Stomach (tissue), 9 donors: Measurements from ENCODE around the gene OOSP3. TPM values are rescaled to one million over a fixed set of nuclear protein-coding genes. Genes with fewer than 3 reads are reported as not detected.

Experiments
- DNase-seq, 2 donors: peaks; one replicate each; pipeline versions ENCODE4 v3.0.0 to v3.0.0-alpha.2; 2013 to 2019
- H3K27ac ChIP-seq, 5 donors: fragments of 200-600 bp in 4 of 5; sonication (generic) in 4 of 5; one replicate each; pipeline ENCODE4 v1.5.1; 2013 to 2019; ENCODE audit warnings: mild to moderate bottlenecking in 1 of 5, moderate library complexity in 1 of 5
- H3K27me3 ChIP-seq, 3 donors: fragments of 200-600 bp; sonication (generic); one replicate each; pipeline ENCODE4 v1.5.1; 2017 to 2019; ENCODE audit warnings: mixed run types in 1 of 3
- H3K36me3 ChIP-seq, 4 donors: fragments of 200-600 bp; sonication (generic); 1 replicate in 3 of 4; 2 replicates in 1 of 4; pipeline ENCODE4 v1.5.1; 2016 to 2019
- H3K4me1 ChIP-seq, 4 donors: fragments of 200-600 bp; sonication (generic); one replicate each; pipeline ENCODE4 v1.5.1; 2016 to 2019
- H3K4me3 ChIP-seq, 4 donors: fragments of 200-600 bp; sonication (generic) in 3 of 4; one replicate each; pipeline ENCODE4 v1.5.1; 2016 to 2019; ENCODE audit warnings: mild to moderate bottlenecking in 1 of 4
- H3K9me3 ChIP-seq, 4 donors: fragments of 200-600 bp; sonication (generic); one replicate each; pipeline ENCODE4 v1.5.1; 2016 to 2019
- EP300 ChIP-seq: sonication (generic); formaldehyde crosslinking; IDR thresholded peaks from one replicate; pipeline ENCODE4 v1.6.1; 2017; ENCODE audit warnings: antibody characterized with exemption
- POLR2A ChIP-seq, 4 donors: fragments of 450-650 bp; IDR thresholded peaks; one replicate each; pipeline ENCODE4 v1.6.1; 2016; ENCODE audit warnings: antibody characterized with exemption in 4 of 4, control low read depth in 2 of 4, mild to moderate bottlenecking in 1 of 4, moderate library complexity in 1 of 4
- POLR2AphosphoS5 ChIP-seq, 3 donors: sonication (generic); formaldehyde crosslinking; IDR thresholded peaks; one replicate each; pipeline ENCODE4 v1.6.1; 2016; ENCODE audit warnings: antibody characterized with exemption in 3 of 3
- WGBS, 5 donors: extraction: QIAGEN DNeasy Blood & Tissue Kit in 3 of 5; methylation state at CpG; one replicate each; pipeline versions ENCODE4 v1.1.5 to v1.1.7; 2013 to 2018; 5-methylcytosine and 5-hydroxymethylcytosine counted together
- intact Hi-C: fragments of 100-400 bp; cut with DNase I; formaldehyde crosslinking; loops from one replicate; pipeline ENCODE4 v1.15.1; 2023; ENCODE audit warnings: low total_unique reads
- polyA plus RNA-seq, 3 donors: library from polyadenylated mRNA; stranded (reverse); fragments of 200-250 nt; gene quantifications; one replicate each; pipeline ENCODE4 v1.2.3, GENCODE V29; 2013
- total RNA-seq, 5 donors: library from RNA; depleted of rRNA; stranded (reverse); fragments of >200 nt; gene quantifications; one replicate each; pipeline versions ENCODE4 v1.1.0 to v1.2.3, GENCODE V29; 2014 to 2016
- TF ChIP-seq, protein P1 (sequence below), 7 experiments: fragments of 450-650 bp in 4 of 7; fragments of 200-600 bp in 3 of 7; sonication (generic) in 3 of 7; IDR thresholded peaks; one replicate each; pipeline ENCODE4 v1.5.1; 2016 to 2019; ENCODE audit warnings: antibody characterized with exemption in 7 of 7, control low read depth in 2 of 7, mild to moderate bottlenecking in 1 of 7
- donor health status: healthy with polysubstance abuse.
- donor health status: Bipolar disorder and iron deficiency.
- donor health status: healthy.

Gene OOSP3
- total and polyA plus RNA-seq, 8 donors, result not detected

DNA sequence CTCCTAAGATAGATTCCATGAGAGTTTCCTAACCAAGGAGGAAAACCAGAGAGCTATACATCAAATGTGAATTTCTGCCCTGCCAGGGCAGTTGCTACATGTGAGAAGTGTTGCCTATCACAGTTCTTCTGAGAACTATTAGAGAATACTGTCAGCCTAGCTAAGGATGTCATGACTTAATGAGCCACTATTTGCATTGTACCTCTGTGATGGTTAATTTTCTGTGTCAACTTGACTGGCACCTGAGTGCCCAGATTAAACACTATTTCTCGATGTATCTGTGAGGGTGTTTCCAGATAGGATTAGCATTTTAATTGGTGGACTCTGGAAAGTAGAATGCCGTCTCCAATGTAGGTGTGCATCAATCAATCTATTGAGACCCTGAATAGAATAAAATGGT, 10.6 kb upstream of the OOSP3 start:
- intact Hi-C loops, result no loop called here
- WGBS, 5 donors, result 66 to 77% (median 73%) methylated on average over 2 of the region's 2 CpGs
- H3K27ac ChIP-seq, result no peak overlapping the region
- H3K9me3 ChIP-seq, result no peaks in the 10 kb centered on the region
- TF ChIP-seq, protein P1, sequence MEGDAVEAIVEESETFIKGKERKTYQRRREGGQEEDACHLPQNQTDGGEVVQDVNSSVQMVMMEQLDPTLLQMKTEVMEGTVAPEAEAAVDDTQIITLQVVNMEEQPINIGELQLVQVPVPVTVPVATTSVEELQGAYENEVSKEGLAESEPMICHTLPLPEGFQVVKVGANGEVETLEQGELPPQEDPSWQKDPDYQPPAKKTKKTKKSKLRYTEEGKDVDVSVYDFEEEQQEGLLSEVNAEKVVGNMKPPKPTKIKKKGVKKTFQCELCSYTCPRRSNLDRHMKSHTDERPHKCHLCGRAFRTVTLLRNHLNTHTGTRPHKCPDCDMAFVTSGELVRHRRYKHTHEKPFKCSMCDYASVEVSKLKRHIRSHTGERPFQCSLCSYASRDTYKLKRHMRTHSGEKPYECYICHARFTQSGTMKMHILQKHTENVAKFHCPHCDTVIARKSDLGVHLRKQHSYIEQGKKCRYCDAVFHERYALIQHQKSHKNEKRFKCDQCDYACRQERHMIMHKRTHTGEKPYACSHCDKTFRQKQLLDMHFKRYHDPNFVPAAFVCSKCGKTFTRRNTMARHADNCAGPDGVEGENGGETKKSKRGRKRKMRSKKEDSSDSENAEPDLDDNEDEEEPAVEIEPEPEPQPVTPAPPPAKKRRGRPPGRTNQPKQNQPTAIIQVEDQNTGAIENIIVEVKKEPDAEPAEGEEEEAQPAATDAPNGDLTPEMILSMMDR (IDR thresholded peaks at IDR 0.05), result no peak
- no peak for TF ChIP-seq POLR2A (IDR thresholded peaks at IDR 0.05)
- no peak for TF ChIP-seq POLR2AphosphoS5 (IDR thresholded peaks at IDR 0.05)
- TF ChIP-seq EP300, result no peak
- peaks cover 0 to 22% (median 0%) of the 10 kb centered on the region in 4 donors for H3K4me1 ChIP-seq
- no peaks in the 10 kb centered on the region for H3K27me3 ChIP-seq
- no peak for DNase-seq
- no peaks in the 10 kb centered on the region for H3K36me3 ChIP-seq
- H3K4me3 ChIP-seq, result no peak overlapping the region

DNA sequence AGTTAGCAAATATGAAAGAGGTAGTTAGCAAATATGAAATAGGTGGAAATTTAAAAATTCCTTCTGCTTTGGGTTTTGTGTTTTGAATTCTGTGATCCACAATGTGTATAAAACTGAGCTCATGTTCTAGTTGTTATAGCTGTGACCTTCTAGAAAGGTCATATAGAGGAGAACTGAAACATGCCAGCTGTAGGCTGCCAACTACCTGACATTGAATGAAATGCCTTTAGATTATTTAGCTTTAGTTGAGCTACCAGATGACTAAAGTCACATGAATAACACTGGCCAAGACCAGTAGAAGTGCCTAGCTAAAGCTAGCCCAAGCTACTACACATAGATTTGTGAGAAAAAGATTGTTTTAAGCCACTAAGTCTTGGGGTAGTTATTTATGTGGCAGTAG, 6.5 kb upstream of the OOSP3 start:
- Histone ChIP-seq H3K4me3 (no peak overlapping the region), H3K27ac (no peak overlapping the region), H3K4me1 (no peaks in the 10 kb centered on the region), H3K27me3 (no peaks in the 10 kb centered on the region), H3K36me3 (no peaks in the 10 kb centered on the region), H3K9me3 (no peaks in the 10 kb centered on the region)
- no peak for DNase-seq
- TF ChIP-seq POLR2AphosphoS5 (IDR thresholded peaks at IDR 0.05) (no peak), EP300 (no peak), POLR2A (IDR thresholded peaks at IDR 0.05) (no peak)
- intact Hi-C loops, result no loop called here

DNA sequence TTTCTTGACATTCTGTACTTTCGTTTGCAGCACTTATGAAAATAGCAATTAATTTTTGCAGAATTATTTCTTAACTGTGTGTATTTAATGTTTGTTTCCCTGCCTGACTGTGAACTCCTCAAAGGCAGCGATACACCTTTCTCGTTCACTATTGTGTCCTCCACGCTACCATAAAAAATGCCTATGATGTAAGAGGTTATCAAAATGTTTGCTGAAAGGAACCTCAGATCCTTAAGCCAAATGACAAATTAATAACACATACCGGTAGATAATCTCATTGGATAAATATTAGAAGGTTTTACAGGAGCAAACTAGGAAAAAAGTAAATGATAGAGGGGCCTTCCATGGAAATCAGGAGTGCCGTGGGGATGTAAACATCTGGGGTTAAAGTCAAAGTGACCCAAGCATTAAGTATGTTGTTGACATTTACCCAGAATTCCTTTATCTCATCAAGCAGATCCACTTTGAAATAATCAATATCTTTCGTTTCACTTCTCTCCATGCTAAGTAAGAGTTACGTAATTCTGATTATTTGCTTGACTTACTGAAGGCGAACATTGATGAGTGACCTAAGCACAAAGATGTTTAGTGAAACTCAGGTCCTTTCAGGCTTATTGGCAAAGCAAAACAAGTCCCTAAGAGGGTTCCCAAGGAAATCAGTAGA, 2.6 kb upstream of the OOSP3 start:
- no peaks in the 10 kb centered on the region for H3K36me3 ChIP-seq
- H3K9me3 ChIP-seq, result no peaks in the 10 kb centered on the region
- intact Hi-C loops, result no loop called here
- H3K4me1 ChIP-seq, result no peaks in the 10 kb centered on the region
- H3K27ac ChIP-seq, result peak overlapping the region in 2 of 5 donors; percentile 12 to 41
- H3K27me3 ChIP-seq, result no peaks in the 10 kb centered on the region
- no peak for TF ChIP-seq EP300
- TF ChIP-seq POLR2AphosphoS5 (IDR thresholded peaks at IDR 0.05), result peak in 2 of 3 donors; percentile 45 to 57
- TF ChIP-seq POLR2A (IDR thresholded peaks at IDR 0.05), result no peak
- TF ChIP-seq, protein P1 (IDR thresholded peaks at IDR 0.05), result no peak
- WGBS, 5 donors, result 20 to 36% (median 27%) methylated on average over 9 of the region's 9 CpGs
- H3K4me3 ChIP-seq, result no peak overlapping the region
- DNase-seq, result peak in 1 of 2 donors; percentile 33

DNA sequence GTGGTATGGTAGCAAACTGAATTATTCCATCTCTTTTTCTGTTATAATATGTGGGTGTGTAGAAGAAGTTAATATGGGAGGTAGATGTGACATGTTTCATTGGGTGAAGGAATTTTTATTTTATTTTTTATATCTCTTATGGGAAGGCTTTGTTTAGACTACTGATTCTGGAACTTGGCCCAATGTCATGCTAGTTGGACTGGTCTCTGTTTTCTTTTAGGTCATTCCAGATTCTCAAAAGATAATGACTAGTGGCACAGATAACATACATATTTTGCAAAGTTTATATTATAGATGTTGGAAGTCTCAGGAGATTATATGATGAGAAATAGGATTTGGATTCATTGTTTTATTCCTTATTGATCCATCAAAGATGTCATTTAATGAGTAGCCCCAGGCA, 1.3 kb upstream of the OOSP3 start:
- no peaks in the 10 kb centered on the region for H3K4me1 ChIP-seq
- H3K27me3 ChIP-seq, result no peaks in the 10 kb centered on the region
- H3K9me3 ChIP-seq, result no peaks in the 10 kb centered on the region
- intact Hi-C loops, result no loop called here
- H3K4me3 ChIP-seq, result no peak overlapping the region
- TF ChIP-seq POLR2AphosphoS5 (IDR thresholded peaks at IDR 0.05), result no peak
- TF ChIP-seq, protein P1 (IDR thresholded peaks at IDR 0.05), result no peak
- TF ChIP-seq POLR2A (IDR thresholded peaks at IDR 0.05), result no peak
- no peak for TF ChIP-seq EP300
- no peak overlapping the region for H3K27ac ChIP-seq
- no peaks in the 10 kb centered on the region for H3K36me3 ChIP-seq
- no peak for DNase-seq

DNA sequence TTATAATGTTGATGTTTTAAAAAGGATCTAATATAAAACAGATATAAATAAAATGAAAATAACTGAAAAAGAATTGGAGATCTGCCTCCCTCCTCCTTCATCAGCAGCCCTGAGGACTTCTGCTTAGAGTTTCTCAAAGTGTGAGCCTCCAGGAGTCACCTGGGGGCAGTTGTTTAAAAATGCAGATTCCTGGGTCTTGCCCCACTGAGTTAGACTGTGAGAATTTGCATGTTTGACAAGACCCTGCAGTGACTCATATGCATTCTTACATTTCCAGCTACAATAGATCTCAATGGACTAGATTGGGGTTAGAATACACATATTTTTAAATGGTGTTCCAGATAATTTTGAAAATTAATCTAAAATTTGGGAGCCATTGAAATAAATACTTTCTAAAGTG, 798 bp upstream of the OOSP3 start:
- intact Hi-C loops, result no loop called here
- no peaks in the 10 kb centered on the region for H3K36me3 ChIP-seq
- H3K27me3 ChIP-seq, result no peaks in the 10 kb centered on the region
- no peak for TF ChIP-seq EP300
- TF ChIP-seq, protein P1 (IDR thresholded peaks at IDR 0.05), result no peak
- no peak for TF ChIP-seq POLR2A (IDR thresholded peaks at IDR 0.05)
- no peak for TF ChIP-seq POLR2AphosphoS5 (IDR thresholded peaks at IDR 0.05)
- no peak overlapping the region for H3K27ac ChIP-seq
- DNase-seq, result no peak
- no peaks in the 10 kb centered on the region for H3K4me1 ChIP-seq
- no peaks in the 10 kb centered on the region for H3K9me3 ChIP-seq
- H3K4me3 ChIP-seq, result no peak overlapping the region
